Lower leg skin (tissue), 3 donors: ENCODE measurements around the gene BRD3.

ENCODE experiments used
- CTCF ChIP-seq, 3 donors: fragments of 450-650 bp; IDR thresholded peaks; one replicate each; pipeline ENCODE4 v1.5.1; 2016; ENCODE audit warnings: antibody characterized with exemption in 3 of 3, mild to moderate bottlenecking in 3 of 3, moderate library complexity in 2 of 3
- POLR2A ChIP-seq, 2 donors: fragments of 450-650 bp; IDR thresholded peaks; one replicate each; pipeline ENCODE4 v1.6.1; 2016 to 2017; ENCODE audit warnings: antibody characterized with exemption in 2 of 2, mild to moderate bottlenecking in 1 of 2, moderate library complexity in 1 of 2

GRCh38 chr9:133980864-133981588, 86.8 kb downstream of the BRD3 start:
- TF ChIP-seq POLR2A (IDR thresholded peaks at IDR 0.05) (no peak), CTCF (IDR thresholded peaks at IDR 0.05) (no peak)
